Upper lobe of left lung (tissue), 4 donors: ENCODE results near the gene CADM1.

Experiments used
- EP300 ChIP-seq, 4 donors: sonication (generic); formaldehyde crosslinking; IDR thresholded peaks; one replicate each; pipeline ENCODE4 v1.5.1; 2017; ENCODE audit warnings: antibody characterized with exemption in 4 of 4, control low read depth in 2 of 4
- POLR2AphosphoS5 ChIP-seq, 2 donors: sonication (generic); formaldehyde crosslinking; IDR thresholded peaks; one replicate each; pipeline ENCODE4 v1.5.1; 2017; ENCODE audit warnings: antibody characterized with exemption in 2 of 2

GRCh38 chr11:115384236-115384635, 120.0 kb downstream of the CADM1 start:
- no peak for TF ChIP-seq POLR2AphosphoS5 (IDR thresholded peaks at IDR 0.05)
- no peak for TF ChIP-seq EP300 (IDR thresholded peaks at IDR 0.05)
